ENCODE data around the gene GPI.

Gene GPI

DNA sequence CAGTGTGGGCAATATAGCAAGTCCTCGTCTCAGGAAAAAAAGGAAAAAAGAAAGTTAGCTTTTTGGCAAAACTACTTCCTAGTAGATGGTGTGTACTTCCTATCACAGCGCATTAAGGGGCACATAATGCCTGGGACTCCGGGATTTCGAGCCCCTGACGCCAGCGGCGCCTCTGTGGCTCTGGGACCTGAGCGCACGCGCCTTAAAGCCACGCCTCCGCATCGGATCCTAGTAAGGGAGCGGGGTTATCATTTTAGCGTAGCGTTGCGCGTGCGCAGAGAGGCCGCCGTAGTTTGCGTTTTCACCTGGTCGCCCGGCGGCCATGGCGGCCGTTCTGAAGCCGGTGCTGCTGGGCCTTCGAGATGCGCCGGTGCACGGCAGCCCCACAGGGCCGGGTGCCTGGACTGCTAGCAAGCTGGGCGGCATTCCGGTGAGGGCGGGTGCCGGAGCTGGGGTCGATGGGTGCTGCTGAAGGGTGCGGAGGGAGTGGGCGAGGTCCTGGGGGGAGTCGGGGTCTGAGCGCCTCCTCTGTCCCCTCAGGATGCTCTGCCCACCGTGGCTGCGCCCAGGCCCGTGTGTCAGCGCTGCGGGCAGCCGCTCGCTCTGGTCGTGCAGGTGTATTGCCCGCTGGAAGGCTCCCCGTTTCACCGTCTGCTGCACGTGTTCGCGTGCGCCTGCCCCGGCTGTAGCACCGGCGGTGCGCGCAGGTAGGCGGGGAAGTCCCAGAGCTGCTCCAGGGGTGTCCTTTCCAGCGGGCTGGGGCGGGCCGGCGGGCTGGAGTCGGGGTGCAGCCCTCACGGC is 39.3 kb downstream of the GPI start, which contains the start of gene PDCD2L:
TSS of gene PDCD2L (plus strand) at position 291 of the 801 bp plus-strand sequence. CDS start at position 323, 32 bp downstream.
- peak in 54 of 56 donors; percentile 14 to 87 (median 66) for DNase-seq

DNA sequence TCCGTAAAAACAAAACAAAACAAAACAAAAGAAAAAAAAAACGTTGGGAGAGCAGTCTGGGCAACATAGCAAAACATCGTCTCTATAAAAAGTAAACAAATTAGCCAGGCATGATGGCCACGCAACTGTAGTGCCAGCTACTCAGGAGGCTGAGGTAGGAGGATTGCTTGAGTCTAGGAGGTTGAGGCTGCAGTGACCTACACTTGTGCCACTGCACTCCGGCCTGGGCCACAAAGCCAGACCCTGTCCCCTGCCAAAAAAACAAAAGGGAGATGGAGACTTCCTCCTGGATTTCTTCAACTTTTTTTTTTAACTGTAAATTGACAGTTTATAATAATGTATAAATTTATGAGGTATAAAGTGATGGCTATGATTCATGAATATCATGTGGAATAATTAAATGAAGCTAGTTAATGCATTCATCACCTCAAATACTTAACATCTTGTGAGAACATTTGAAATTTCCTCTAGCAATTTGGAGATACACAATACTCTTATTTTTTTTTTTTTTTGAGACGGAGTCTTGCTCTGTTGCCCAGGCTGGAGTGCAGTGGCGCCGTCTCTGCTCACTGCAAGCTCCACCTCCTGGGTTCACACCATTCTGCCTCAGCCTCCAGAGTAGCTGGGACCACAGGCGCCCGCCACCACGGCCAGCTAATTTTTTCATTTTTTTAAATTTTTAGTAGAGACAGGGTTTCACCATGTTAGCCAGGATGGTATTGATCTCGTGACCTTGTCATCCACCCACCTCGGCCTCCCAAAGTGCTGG is 41.1 kb downstream of the GPI start:
- no peak for DNase-seq

DNA sequence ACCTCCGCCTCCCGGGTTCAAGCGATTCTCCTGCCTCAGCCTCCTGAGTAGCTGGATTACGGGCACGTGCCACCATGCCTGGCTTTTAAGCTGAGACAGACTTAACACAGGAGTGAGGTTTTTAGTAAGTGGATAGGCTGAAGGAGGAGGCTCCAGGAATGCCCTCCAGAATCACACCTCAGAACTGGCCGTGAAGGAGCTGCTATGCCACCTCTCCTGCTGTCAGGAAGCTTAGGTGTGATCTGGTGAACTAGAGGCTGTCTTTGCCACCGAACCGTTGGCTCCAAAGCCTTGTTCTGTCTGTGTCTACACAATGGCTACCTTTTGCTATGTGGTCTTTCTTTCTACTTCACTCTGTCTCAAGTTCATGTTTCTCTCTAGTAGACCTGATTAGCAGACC is 43.4 kb downstream of the GPI start:
- no peak for DNase-seq

DNA sequence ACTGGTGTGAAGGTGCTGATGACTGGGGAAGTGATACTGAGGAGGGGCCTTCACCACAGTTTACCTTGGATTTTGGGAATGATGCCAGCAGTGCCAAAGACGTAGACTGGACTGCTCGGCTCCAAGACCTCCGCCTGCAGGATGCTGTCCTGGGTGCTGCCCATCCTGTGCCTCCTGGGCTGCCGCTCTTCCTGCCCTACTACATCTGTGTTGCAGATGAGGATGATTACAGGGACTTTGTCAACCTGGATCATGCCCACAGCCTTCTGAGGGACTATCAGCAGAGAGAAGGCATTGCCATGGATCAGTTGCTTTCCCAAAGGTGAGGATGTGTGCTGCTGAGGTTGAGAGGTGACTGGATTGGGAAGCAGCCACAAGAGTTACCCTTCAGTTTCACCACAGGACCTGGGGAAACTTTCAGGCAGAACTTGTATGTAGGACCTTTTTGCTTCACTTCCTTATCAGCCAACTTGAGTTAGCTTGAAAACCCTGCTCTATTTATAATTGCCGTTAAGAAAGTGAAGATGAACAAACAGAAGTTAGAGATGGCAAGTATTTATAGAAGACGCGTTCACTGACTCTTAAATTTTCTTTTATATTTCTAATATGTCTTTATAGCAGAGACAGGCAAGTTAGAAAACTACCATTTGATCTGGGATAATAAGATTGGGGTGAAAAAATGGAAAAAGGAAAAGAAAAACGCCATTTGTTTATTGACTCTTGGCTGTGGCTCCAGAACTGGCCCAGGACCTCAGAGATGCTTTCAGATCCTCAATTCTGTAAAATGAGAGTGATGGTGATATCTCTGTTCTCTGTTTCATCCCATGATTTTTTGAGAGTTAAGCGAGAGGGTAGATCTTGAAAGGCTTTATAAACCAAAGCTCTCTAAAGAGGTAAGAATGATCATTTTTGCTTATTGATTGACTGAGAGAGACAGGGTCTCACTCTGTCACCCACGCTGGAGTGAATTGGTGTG is 44.5 kb downstream of the GPI start:
- no peak for DNase-seq

DNA sequence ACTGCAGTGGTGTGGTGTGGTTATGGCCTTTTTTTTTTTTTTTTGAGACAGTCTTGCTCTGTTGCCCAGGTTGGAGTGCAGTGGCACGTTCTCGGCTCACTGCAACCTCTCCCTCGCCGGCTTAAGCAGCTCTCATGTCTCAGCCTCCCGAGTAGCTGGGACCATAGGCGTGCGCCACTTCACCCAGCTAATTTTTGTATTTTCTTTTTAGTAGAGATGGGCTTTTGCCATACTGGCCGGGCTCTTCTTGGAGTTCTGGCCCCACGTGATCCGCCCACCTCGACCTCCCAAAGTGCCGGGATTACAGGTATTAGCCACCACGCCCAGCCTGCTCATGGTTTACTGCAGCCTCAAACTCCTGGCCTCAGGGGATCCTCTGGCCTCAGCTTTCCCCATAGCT is 46.2 kb downstream of the GPI start:
- no peak for DNase-seq

DNA sequence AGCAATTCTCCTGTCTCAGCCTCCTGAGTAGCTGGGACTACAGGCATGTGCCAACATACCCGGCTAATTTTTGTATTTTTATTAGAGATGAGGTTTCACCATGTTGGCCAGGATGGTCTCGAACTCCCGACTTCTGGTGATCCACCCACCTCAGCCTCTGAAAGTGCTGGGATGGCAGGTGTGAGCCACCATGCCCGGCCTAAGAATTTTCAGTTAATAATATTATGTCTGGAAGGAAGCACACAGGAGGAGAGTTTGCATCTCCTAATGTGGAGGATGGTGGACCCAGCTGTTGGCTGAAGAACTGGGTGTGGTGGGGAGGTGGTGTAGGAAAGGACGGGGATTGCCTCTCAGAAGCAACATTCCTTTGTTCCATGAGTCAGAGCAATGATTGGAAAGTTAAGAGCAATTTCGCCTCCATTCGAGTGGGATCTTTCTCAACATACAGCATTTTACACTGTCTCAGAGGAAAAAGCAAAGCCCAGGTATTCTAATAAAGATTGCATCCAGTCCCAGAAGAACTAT is 51.1 kb downstream of the GPI start:
- no peak for DNase-seq

DNA sequence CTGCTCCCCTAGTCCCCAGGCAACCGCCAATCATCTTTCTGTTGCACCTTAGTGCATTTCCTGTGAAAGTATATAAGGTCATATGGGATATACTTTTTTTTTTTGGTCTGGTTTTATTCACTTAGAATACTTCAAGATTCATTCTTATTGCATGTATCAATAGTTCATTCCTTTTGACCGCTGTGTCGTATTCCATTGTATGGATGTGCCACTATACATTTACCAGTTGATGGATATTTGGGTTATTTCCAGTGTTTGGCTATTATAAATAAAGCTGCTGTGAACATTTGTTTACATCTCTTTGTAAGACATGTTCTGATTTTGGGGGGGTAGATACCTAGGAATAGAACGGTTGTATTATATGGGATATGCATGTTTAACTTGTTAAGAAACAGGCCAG is 53.3 kb downstream of the GPI start:
- no peak for DNase-seq

DNA sequence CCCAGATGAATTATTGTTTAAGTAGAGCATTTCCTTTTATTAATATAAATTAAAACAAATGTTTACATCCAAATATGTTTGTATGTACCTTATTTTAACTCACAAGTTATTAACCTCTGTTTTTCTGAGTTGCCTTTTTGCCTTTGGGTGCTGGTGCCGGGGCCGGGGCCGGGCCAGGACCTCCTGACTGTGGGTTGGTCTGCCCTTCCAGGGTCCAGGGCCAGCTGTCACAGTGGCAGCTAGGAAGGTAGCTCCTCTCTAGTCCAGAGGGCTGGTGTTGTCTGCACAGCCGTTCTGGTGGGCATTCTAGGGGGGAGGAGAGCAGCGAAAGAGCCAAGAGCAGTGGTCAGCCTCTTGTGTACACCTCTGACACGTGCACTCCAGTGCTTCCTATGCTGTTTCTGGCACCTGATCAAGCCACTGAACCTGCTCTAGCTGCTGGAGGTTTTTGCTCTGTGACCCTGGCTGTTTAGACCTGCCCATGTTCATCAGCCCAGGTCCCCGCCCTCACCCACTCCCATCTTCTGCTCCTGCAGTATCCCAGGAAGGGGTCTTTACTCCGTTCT is 61.2 kb downstream of the GPI start:
- DNase-seq = no peak

DNA sequence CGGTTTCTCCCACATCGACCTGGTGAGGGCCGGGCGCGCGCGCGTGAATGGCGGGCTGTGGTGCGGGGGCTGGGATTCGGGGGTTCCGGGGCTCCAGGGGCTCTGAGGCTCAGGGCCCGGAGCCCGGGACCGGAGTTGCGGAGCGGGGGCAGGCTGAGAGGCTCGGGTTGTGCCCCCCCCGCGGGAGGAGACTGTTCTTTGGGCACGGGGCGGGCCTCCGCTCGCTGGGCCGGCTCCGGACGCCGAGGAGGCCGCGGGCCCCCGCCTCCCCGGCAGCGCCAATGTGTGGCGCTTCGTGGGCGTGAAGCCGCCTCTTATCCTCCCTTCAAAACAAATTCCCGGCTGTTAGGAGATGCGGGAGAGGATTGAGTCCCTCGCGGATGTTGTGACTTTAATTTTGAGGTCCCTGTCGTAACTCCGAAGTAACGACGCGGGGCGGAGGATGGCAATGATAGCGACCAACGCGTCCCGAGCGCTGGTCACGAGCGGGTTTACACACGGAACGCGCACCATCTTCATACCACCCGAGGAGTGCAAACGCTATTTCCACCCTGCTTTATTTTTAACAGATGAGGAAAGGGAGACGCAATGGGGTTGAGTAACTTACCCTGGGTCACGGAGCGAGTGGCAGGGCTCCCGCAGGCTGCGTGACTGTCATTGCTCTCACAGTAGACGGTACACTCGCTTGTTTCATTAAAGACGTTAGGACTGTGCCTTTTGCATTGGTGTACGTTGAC is 63.7 kb downstream of the GPI start:
- peak in 18 of 56 donors; percentile 13 to 54 (median 40) for DNase-seq

DNA sequence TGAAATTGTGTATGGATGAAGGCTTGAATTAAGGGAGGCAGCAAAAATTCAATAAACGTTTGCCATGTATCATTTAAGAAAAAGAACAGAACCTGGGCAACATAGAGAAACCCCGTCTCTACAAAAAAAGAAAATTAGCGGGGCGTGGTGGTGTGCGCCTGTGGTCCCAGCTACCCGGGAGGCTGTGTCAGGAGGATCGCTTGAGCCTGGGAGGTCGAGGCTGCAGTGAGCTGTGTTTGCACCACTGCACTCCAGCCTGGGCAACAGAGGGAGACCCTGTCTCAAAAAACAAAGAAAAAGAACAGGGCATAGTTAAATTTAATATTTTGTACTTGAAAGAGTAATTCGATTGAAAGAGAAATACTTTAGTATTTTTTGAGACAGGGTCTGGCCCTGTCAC is 64.6 kb downstream of the GPI start:
- DNase-seq = no peak

DNA sequence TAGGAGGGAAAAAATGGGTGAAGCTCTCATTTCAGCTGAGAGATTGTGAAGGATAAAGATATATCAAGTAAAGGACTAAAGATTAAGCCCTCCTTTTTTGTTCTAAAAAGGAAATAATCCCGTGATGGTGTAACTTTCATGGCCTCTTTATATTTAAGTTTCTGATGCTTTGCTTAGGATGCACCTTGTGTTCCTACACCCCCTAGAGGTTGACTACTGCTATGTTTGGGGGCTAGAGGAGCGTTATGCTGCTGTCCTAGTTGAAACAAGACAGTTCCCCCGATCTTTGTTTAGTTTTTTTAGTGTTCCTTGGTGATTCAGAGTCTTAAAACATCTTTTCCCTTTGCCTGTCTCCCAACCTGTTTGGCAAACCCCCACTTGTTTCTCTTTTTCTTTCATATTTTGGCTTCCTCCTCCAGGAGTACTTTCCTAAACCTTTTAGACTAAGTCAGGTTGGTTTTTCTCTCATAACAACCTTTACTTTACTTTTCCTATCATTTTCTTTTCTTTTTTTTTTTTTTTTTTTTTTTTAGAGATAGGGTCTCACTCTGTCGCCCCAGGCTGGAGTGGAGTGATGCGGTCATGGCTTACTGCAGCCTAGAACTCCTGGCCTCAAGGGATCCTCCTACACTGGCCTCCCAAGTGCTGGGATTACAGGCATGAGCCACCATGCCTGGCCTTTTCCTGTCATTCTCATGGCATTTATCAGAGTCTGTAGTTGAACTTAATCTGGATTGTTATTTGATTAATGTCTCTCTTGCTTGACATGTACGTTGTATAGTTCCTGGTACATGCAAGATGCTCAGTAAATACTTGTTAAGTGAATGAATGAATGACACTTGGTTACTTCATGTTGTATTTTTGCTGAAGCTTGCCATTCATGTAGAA is 66.0 kb downstream of the GPI start:
- no peak for DNase-seq

DNA sequence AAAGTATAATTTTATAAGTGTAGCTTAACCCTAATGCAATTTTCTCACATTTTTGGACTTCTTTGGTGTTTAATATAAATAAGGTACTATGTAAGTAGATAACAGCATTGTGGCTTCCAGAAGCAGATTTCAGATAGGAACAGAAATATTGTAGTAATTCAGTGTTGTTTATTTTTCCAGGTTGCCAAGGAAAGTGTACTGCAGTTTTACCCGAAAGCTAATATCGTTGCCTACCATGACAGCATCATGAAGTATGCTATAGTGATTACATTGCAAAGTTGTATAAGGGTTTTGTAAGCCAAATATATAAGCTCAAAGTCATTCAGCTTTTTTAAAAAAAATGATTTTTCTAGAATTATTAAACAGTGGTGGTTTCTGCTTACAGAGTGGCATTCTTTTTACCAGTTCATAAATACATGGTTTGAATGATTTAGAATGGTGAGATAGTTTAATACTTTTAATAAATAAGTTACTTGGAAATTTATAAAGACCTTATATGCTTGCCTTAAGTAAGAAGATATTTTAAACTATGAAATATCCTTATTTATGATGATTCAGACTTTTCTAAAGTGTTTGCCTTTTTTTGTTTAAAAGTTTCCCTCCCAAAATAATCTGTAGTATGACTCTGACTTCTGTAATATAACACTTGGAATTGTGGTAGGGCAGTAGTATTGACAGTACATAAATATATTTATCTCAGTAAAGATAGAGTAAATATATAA is 66.8 kb downstream of the GPI start:
- no peak for DNase-seq

DNA sequence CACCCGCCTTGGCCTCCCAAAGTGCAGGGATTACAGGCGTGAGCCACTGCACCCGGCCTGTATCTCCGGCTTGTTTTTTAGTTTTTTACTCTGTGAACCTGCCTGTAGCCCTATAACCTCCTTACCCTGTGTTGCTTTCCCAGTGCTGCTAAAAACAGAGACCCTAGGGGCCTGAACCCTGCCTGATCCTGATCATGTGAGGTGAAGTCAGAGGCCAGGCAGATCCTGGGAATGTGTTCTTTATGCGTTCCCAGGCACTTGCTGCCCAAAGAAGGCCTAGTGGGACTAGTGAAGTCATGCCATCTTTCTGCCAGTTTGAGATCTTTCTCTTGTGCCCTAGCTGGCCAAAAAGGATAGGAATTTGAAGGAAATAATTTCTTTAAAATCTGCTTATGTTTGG is 67.8 kb downstream of the GPI start:
- no peak for DNase-seq

DNA sequence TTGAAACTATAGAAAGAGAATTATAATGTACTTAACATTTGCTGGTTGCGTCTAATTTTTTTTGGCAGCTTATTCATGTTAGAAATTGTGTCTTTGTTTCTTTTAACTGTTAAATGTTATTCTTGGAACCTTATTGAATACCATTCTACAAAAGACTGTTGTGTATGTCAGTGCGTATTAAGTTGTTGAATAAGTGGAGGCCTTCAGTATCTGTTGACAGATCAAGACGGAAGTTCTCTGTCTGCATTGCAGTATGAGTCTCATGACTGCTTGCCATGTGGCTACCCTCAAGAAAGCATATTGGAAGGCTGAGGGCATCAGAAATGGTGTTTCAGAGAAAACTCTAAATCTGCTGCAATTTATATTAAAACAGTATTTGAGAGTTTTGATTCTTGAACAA is 71.7 kb downstream of the GPI start:
- DNase-seq = no peak

DNA sequence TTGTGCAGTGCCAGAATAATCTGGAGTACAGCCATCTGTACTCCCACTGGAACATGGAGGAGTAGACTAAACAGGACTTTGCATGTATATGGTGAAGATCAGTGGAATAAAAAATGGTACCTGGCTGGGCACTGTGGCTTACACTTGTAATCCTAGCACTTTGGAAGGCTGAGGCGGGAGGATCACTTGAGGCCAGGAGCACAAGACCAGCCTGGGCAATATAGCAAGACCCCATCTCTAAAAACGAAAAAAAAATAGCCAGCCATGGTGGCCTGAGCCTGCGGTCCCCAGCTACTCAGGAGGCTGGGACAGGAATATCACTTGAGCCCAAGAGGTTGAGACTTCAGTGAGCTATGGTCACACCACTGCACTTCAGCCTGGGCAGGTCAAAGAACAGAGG is 83.2 kb downstream of the GPI start:
- no peak for DNase-seq
